Keratinocyte (primary cell): ENCODE results near the gene TACR2.

Experiments used
- EZH2 ChIP-seq: IDR thresholded peaks from one replicate; pipeline ENCODE4 v1.6.1; 2012; ENCODE audit warnings: inconsistent platforms, mild to moderate bottlenecking, low read length, moderate library complexity
- TF ChIP-seq, protein P1 (sequence below), 3 experiments: IDR thresholded peaks in 1 of 3; conservative IDR thresholded peaks in 1 of 3; optimal IDR thresholded peaks in 1 of 3; 2 replicates in 2 of 3; 3 replicates in 1 of 3; pipeline versions ENCODE3 to v1.5.1; 2011; ENCODE audit warnings: low read length in 3 of 3, mild to moderate bottlenecking in 3 of 3, moderate library complexity in 2 of 3, control low read depth in 1 of 3, inconsistent platforms in 1 of 3; ENCODE audit not compliant: insufficient read depth in 2 of 3; ENCODE audit errors: extremely low read depth in 1 of 3

DNA sequence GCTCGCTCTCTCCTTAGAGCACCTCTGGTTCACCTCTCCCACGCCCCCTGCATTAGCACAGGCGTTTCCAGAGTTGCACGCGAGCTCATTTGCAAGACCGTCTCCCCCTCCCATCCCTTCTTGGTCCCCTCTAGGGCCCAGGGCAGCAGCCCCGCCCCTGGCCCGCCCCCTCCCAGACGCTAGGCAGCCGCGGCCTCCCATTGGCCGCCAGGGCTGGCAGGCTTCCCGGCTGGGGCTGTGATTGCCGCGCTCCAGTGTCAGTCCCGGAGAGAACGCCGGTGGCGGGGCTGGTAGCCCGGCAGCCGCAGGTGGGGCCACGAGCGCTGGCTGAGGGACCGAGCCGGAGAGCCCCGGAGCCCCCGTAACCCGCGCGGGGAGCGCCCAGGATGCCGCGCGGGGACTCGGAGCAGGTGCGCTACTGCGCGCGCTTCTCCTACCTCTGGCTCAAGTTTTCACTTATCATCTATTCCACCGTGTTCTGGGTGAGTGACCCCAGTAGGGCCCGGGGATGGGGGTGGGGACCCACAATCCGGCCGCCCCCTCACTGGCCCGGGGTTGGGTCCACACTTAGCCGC lies 34.6 kb upstream of the TACR2 start, which contains the start of gene TSPAN15:
- TF ChIP-seq, protein P1, sequence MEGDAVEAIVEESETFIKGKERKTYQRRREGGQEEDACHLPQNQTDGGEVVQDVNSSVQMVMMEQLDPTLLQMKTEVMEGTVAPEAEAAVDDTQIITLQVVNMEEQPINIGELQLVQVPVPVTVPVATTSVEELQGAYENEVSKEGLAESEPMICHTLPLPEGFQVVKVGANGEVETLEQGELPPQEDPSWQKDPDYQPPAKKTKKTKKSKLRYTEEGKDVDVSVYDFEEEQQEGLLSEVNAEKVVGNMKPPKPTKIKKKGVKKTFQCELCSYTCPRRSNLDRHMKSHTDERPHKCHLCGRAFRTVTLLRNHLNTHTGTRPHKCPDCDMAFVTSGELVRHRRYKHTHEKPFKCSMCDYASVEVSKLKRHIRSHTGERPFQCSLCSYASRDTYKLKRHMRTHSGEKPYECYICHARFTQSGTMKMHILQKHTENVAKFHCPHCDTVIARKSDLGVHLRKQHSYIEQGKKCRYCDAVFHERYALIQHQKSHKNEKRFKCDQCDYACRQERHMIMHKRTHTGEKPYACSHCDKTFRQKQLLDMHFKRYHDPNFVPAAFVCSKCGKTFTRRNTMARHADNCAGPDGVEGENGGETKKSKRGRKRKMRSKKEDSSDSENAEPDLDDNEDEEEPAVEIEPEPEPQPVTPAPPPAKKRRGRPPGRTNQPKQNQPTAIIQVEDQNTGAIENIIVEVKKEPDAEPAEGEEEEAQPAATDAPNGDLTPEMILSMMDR (optimal IDR thresholded peaks at IDR 0.05 in 1 of 3, IDR thresholded peaks at IDR 0.05 in 1 of 3, conservative IDR thresholded peaks at IDR 0.05 in 1 of 3; ENCODE audit: extremely low read depth in 1 of 3, insufficient read depth in 2 of 3, low read length in 3 of 3) = no peak
- TF ChIP-seq EZH2 = no peak
